Body of pancreas (tissue), 4 donors: ENCODE results near the gene PHAF1.

ENCODE experiments used
- CTCF ChIP-seq, 7 experiments: fragments of 450-650 bp in 4 of 7; fragments of 200-600 bp in 3 of 7; sonication (generic) in 3 of 7; IDR thresholded peaks; one replicate each; pipeline ENCODE4 v1.5.1; 2016 to 2019; ENCODE audit warnings: antibody characterized with exemption in 7 of 7
- POLR2A ChIP-seq, 3 donors: fragments of 450-650 bp; IDR thresholded peaks; one replicate each; pipeline ENCODE4 v1.6.1; 2016; ENCODE audit warnings: antibody characterized with exemption in 3 of 3, mild to moderate bottlenecking in 2 of 3

- TF ChIP-seq POLR2A (IDR thresholded peaks at IDR 0.05): no peak
- TF ChIP-seq CTCF (IDR thresholded peaks at IDR 0.05): no peak
Observed at GRCh38 chr16:67190448-67191399, 81.0 kb downstream of the PHAF1 start.
